ENCODE data around the gene PPP1R3E.

PPP1R3E gene

GRCh38 chr14:23252420-23253333, 50.0 kb downstream of the PPP1R3E start:
- FAIRE-seq (no peak), DNase-seq (ENCODE audit: insufficient read length, low spot score) (no peak)
- TF ChIP-seq PAX5 (IDR thresholded peaks at IDR 0.05; ENCODE audit: insufficient read depth, low read length, severe bottlenecking) = no peak
- no peak for TF ChIP-seq POLR2AphosphoS5 (IDR thresholded peaks at IDR 0.05; ENCODE audit: low read depth, low read length)
- no peak for TF ChIP-seq TAF1 (IDR thresholded peaks at IDR 0.05; ENCODE audit: low read depth, low read length)
- TF ChIP-seq POLR2A (IDR thresholded peaks at IDR 0.05; ENCODE audit: low read depth, low read length) = no peak
- TF ChIP-seq SPI1 (IDR thresholded peaks at IDR 0.05; ENCODE audit: low read depth, low read length) = no peak
- no peak for TF ChIP-seq POU2F2 (IDR thresholded peaks at IDR 0.05; ENCODE audit: low read depth, low read length)

GRCh38 chr14:23252006-23252405, 50.7 kb downstream of the PPP1R3E start:
- DNase-seq (ENCODE audit: insufficient read length, low spot score) = no peak
- FAIRE-seq = no peak

GRCh38 chr14:23249824-23250223, 52.8 kb downstream of the PPP1R3E start:
- FAIRE-seq = no peak
- TF ChIP-seq POU2F2 (IDR thresholded peaks at IDR 0.05; ENCODE audit: low read depth, low read length) = no peak
- no peak for TF ChIP-seq POLR2AphosphoS5 (IDR thresholded peaks at IDR 0.05; ENCODE audit: low read depth, low read length)
- TF ChIP-seq POLR2A (IDR thresholded peaks at IDR 0.05; ENCODE audit: low read depth, low read length) = no peak
- TF ChIP-seq PAX5 (IDR thresholded peaks at IDR 0.05; ENCODE audit: insufficient read depth, low read length, severe bottlenecking) = no peak
- no peak for TF ChIP-seq TAF1 (IDR thresholded peaks at IDR 0.05; ENCODE audit: low read depth, low read length)
- DNase-seq (ENCODE audit: insufficient read length, low spot score) = no peak

More at GRCh38 chr14:23252006-23252405, 50.7 kb downstream of the PPP1R3E start:
- TF ChIP-seq SPI1 (IDR thresholded peaks at IDR 0.05; ENCODE audit: low read depth, low read length) = no peak
- no peak for TF ChIP-seq POLR2AphosphoS5 (IDR thresholded peaks at IDR 0.05; ENCODE audit: low read depth, low read length)
- no peak for TF ChIP-seq POU2F2 (IDR thresholded peaks at IDR 0.05; ENCODE audit: low read depth, low read length)
- no peak for TF ChIP-seq PAX5 (IDR thresholded peaks at IDR 0.05; ENCODE audit: insufficient read depth, low read length, severe bottlenecking)
- no peak for TF ChIP-seq POLR2A (IDR thresholded peaks at IDR 0.05; ENCODE audit: low read depth, low read length)
- TF ChIP-seq TAF1 (IDR thresholded peaks at IDR 0.05; ENCODE audit: low read depth, low read length) = no peak

- no peak for DNase-seq (ENCODE audit: insufficient read length, low spot score)
- no peak for TF ChIP-seq TAF1 (IDR thresholded peaks at IDR 0.05; ENCODE audit: low read depth, low read length)
- no peak for TF ChIP-seq POU2F2 (IDR thresholded peaks at IDR 0.05; ENCODE audit: low read depth, low read length)
- TF ChIP-seq POLR2A (IDR thresholded peaks at IDR 0.05; ENCODE audit: low read depth, low read length) = no peak
- TF ChIP-seq PAX5 (IDR thresholded peaks at IDR 0.05; ENCODE audit: insufficient read depth, low read length, severe bottlenecking) = no peak
- TF ChIP-seq POLR2AphosphoS5 (IDR thresholded peaks at IDR 0.05; ENCODE audit: low read depth, low read length) = no peak
- no peak for TF ChIP-seq SPI1 (IDR thresholded peaks at IDR 0.05; ENCODE audit: low read depth, low read length)
- FAIRE-seq = no peak
Measured at GRCh38 chr14:23248601-23249000, 54.1 kb downstream of the PPP1R3E start.

All from GM12891 (cell line).